ENCODE data around the gene ZNF597. TPM values are rescaled to one million over a fixed set of nuclear protein-coding genes. Genes with fewer than 3 reads are reported as not detected.

Gene ZNF597
- total and polyA plus RNA-seq, 10 of the 15 experiments (the other 5 are each of a cell fraction or from before 2014, with no cell fraction given) = 0.80 to 2.8 (median 2.0) TPM

DNA sequence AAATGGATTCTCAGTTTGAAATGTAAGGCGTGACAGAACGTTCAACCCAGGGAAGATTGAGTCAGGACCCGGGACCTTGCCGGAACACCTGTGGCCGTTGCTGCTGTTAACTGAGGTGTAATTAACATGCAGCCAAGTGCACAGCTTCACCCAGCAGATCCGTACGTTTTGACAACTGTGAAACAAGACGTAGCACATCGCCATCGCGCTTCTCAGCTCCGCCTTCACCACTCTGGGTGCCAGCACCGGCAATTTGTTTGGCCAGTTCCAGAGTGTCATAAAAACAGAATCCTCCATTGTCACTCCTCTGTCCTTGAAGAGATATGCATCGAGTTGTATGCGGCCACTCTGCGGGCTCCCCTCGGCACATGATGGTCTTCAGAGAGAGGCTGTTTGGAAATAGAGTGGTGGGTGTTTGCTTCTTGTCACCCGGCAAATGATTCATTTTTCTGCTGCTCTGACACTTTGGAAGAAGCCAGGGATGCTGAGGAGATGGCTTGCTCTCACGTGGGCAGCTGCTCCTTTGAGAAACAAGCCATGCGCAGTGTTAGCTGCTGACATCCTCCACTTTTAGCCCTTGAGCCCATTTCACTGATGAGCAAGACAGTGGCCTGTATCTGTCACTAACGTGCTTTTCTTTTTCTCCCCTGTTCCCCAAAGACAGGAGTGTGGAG lies 22.7 kb upstream of the ZNF597 start (continued):
- TF ChIP-seq, protein P1, sequence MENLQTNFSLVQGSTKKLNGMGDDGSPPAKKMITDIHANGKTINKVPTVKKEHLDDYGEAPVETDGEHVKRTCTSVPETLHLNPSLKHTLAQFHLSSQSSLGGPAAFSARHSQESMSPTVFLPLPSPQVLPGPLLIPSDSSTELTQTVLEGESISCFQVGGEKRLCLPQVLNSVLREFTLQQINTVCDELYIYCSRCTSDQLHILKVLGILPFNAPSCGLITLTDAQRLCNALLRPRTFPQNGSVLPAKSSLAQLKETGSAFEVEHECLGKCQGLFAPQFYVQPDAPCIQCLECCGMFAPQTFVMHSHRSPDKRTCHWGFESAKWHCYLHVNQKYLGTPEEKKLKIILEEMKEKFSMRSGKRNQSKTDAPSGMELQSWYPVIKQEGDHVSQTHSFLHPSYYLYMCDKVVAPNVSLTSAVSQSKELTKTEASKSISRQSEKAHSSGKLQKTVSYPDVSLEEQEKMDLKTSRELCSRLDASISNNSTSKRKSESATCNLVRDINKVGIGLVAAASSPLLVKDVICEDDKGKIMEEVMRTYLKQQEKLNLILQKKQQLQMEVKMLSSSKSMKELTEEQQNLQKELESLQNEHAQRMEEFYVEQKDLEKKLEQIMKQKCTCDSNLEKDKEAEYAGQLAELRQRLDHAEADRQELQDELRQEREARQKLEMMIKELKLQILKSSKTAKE (IDR thresholded peaks at IDR 0.05; ENCODE audit: low read depth, poor library complexity, severe bottlenecking) = no peak
- TF ChIP-seq POLR2AphosphoS2 (IDR thresholded peaks at IDR 0.05; ENCODE audit: low read depth, low read length) = no peak
- TF ChIP-seq TARDBP (IDR thresholded peaks at IDR 0.05; ENCODE audit: borderline replicate concordance) = no peak
- TF ChIP-seq NKRF (conservative IDR thresholded peaks at IDR 0.05) = no peak
- TF ChIP-seq PAX5 (IDR thresholded peaks at IDR 0.05; ENCODE audit: borderline replicate concordance, low read depth, low read length) = no peak
- TF ChIP-seq WRNIP1 (IDR thresholded peaks at IDR 0.05; ENCODE audit: borderline replicate concordance, low read depth, low read length) = no peak

- RAD21 ChIA-PET (ENCODE audit: unreplicated experiment) = no interaction called here
- no TSS peak for BruUV-seq (replicated peaks)
- Histone ChIP-seq H3K27me3 (replicated peaks in 1 of 2; ENCODE audit: control insufficient read depth in 2 of 2, insufficient read depth in 2 of 2, low read length in 1 of 2) (no peaks in the 10 kb centered on the region), H3K4me1 (ENCODE audit: control insufficient read depth, insufficient read depth, low read length) (peaks cover 9% of the 10 kb centered on the region), H3K9ac (ENCODE audit: control insufficient read depth, insufficient read depth, low read length) (no peak overlapping the region), H3K4me3 (no peak overlapping the region), H3K27ac (ENCODE audit: control insufficient read depth, insufficient read depth) (no peak overlapping the region), H2AFZ (ENCODE audit: control insufficient read depth, low read depth, low read length) (no peak overlapping the region), H3K4me2 (ENCODE audit: control insufficient read depth, insufficient read depth) (no peak overlapping the region), H3K79me2 (ENCODE audit: control insufficient read depth, insufficient read depth, low read length) (peaks cover 71% of the 10 kb centered on the region), H4K20me1 (ENCODE audit: control insufficient read depth, insufficient read depth) (peaks cover 2% of the 10 kb centered on the region; the same call in 1 of the 2 replicates), H3K9me3 (replicated peaks; ENCODE audit: control insufficient read depth, insufficient read depth, low read length) (no peaks in the 10 kb centered on the region; the same call in 2 of the 3 replicates), H3K36me3 (ENCODE audit: control insufficient read depth in 2 of 2, insufficient read depth in 2 of 2, low read length in 1 of 2) (peaks cover 2 to 12% of the 10 kb centered on the region in 2 experiments)
- DNase-seq (ENCODE audit: low read depth, low spot score) (no peak), FAIRE-seq (no peak), ATAC-seq (no peak)
- intact Hi-C loops (cut with micrococcal nuclease; ENCODE audit: unreplicated experiment) = no loop called here
- in situ Hi-C loops (cut with MboI) = no loop called here
- 89% methylated on average over 12 of the region's 12 CpGs for WGBS (ENCODE audit: insufficient coverage, insufficient replicate concordance, low lambda C conversion rate, missing lambda C conversion rate)
- POLR2A ChIA-PET = no interaction called here
- SMC1A ChIA-PET (ENCODE audit: uncharacterized antibody, unreplicated experiment) = no interaction called here
- CTCF ChIA-PET = interaction anchor here (1.6 kb wide), 1 partner anchor 198 kb away, joined by 5 read pairs; no protein-coding TSS in a partner anchor
- TF ChIP-seq IKZF2 (IDR thresholded peaks at IDR 0.05) (no peak), ZBTB40 (IDR thresholded peaks at IDR 0.05; ENCODE audit: borderline replicate concordance) (no peak), JUND (IDR thresholded peaks at IDR 0.05; ENCODE audit: low read depth, low read length) (no peak), GABPA (IDR thresholded peaks at IDR 0.05; ENCODE audit: low read depth) (no peak), ZNF274 (IDR thresholded peaks at IDR 0.05; ENCODE audit: insufficient read depth, insufficient read length) (no peak), ZBTB33 (IDR thresholded peaks at IDR 0.05) (no peak)
Measured at GRCh38 chr16:3465301-3465700, 22.0 kb upstream of the ZNF597 start.
